Gastroesophageal sphincter (tissue), 4 donors: ENCODE data around the gene CD209. TPM values are rescaled to one million over a fixed set of nuclear protein-coding genes. Genes with fewer than 3 reads are reported as not detected.
"Not testable (repeated sequence)": the region's sequence is repeated elsewhere in the genome, so short reads cannot be mapped to it uniquely, and the experiment has no call there.

Experiments used
- ATAC-seq: fragments of 150-250 bp; one replicate; pipeline ENCODE4 v1.9.1; 2016; ENCODE audit warnings: mild to moderate bottlenecking, moderate library complexity
- H3K27ac ChIP-seq, 4 donors: fragments of 200-600 bp; sonication (generic) in 3 of 4; 1 replicate in 3 of 4; 2 replicates in 1 of 4; pipeline ENCODE4 v1.5.1; 2016 to 2019
- H3K27me3 ChIP-seq: fragments of 200-600 bp; sonication (generic); one replicate; pipeline ENCODE4 v1.5.1; 2019
- H3K36me3 ChIP-seq, 2 donors: fragments of 200-600 bp; sonication (generic); one replicate each; pipeline ENCODE4 v1.5.1; 2019; ENCODE audit warnings: control low read depth in 1 of 2
- H3K4me1 ChIP-seq, 3 donors: fragments of 200-600 bp; sonication (generic); 1 replicate in 2 of 3; 2 replicates in 1 of 3; pipeline ENCODE4 v1.5.1; 2016 to 2019; ENCODE audit warnings: control low read depth in 2 of 3
- H3K4me3 ChIP-seq, 2 donors: fragments of 200-600 bp; sonication (generic); one replicate each; pipeline ENCODE4 v1.5.1; 2019; ENCODE audit warnings: mild to moderate bottlenecking in 1 of 2, moderate library complexity in 1 of 2
- H3K9me3 ChIP-seq, 3 donors: fragments of 200-600 bp; sonication (generic); one replicate each; pipeline ENCODE4 v1.5.1; 2017 to 2019; ENCODE audit warnings: control low read depth in 2 of 3
- EP300 ChIP-seq: sonication (generic); formaldehyde crosslinking; IDR thresholded peaks from one replicate; pipeline ENCODE4 v1.6.1; 2017; ENCODE audit warnings: antibody characterized with exemption, mild to moderate bottlenecking
- POLR2A ChIP-seq, 2 donors: fragments of 450-650 bp; IDR thresholded peaks; one replicate each; pipeline ENCODE4 v1.6.1; 2017; ENCODE audit warnings: antibody characterized with exemption in 2 of 2, mild to moderate bottlenecking in 2 of 2, moderate library complexity in 1 of 2
- POLR2AphosphoS5 ChIP-seq: sonication (generic); formaldehyde crosslinking; IDR thresholded peaks from one replicate; pipeline ENCODE4 v1.6.1; 2017; ENCODE audit warnings: antibody characterized with exemption
- WGBS, 2 donors: methylation state at CpG; one replicate each; pipeline ENCODE4 v1.1.5; 2018; ENCODE audit warnings: low coverage in 1 of 2; 5-methylcytosine and 5-hydroxymethylcytosine counted together
- total RNA-seq, 4 donors: library from RNA; depleted of rRNA; stranded (reverse); fragments of >200 nt; gene quantifications; one replicate each; pipeline ENCODE4 v1.1.0, GENCODE V29; 2016
- TF ChIP-seq, protein P1 (sequence below), 4 experiments: fragments of 200-600 bp in 2 of 4; fragments of 450-650 bp in 2 of 4; sonication (generic) in 1 of 4; IDR thresholded peaks; one replicate each; pipeline ENCODE4 v1.5.1; 2017 to 2019; ENCODE audit warnings: antibody characterized with exemption in 4 of 4, mild to moderate bottlenecking in 2 of 4, moderate library complexity in 2 of 4

The CD209 gene, protein sequence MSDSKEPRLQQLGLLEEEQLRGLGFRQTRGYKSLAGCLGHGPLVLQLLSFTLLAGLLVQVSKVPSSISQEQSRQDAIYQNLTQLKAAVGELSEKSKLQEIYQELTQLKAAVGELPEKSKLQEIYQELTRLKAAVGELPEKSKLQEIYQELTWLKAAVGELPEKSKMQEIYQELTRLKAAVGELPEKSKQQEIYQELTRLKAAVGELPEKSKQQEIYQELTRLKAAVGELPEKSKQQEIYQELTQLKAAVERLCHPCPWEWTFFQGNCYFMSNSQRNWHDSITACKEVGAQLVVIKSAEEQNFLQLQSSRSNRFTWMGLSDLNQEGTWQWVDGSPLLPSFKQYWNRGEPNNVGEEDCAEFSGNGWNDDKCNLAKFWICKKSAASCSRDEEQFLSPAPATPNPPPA
- 10 to 100 TPM in 2 of 4 donors, 1 to 10 TPM in 1, under 1 TPM in 1; 0.78 to 11.4 (median 8.0) TPM for total RNA-seq

DNA sequence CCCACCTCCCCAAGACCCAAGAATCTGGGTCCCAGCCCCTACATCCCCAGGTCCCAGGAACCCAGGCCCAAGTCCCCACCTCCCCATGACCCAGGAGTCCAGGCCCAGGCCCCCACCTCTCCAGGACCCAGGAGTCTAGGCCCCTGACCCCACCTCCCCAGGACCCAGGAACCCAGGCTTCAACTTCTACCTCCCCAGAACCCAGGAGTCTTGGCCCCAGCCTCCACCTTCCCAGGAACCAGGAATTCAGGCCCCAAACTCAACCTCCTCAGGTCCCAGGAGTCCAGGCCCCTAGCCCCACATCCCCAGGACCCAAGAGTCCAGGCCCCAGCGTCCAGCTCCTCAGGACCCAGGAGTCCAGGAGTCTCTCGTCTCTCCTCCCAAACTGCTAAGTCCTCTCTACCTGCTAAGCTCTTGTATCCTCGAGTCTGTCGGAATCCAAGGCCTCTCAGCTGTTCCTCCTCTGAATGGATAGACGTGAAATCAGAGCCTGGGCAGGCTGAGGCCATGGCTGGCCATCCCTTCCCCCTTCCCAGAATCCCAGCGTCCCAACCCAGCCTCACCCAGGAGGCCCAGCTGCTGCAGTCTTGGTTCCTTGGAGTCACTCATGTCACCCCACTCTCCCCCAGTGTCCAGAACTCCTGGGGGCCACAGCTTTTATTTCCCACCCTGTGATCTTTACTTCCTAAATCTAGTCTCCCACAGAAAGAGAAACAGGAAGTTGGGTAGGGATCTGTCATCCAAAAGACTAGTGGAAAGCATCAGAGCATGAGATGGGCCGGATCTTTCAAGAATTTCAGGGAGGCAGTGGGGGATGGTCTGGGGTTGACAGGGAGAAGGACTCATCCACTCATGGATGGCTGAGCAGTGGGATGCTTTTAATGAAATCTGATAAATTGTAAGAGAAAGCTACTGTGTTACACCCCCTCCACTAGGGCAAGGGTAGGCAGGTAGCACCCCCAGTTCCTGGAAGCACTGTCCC, at the start of gene CD209:
Gene CD209 (minus strand): TSS at position 632 of the 982 bp plus-strand sequence. CDS start 23 bp downstream, at position 609.
- WGBS, 2 donors = 30 to 59% methylated on average over 1 to 3 of the region's 7 CpGs
- peak; percentile 7 for ATAC-seq
- H3K9me3 ChIP-seq = no peaks in the 10 kb centered on the region
- no peaks in the 10 kb centered on the region for H3K4me1 ChIP-seq
- TF ChIP-seq POLR2A (IDR thresholded peaks at IDR 0.05) = no peak
- TF ChIP-seq, protein P1, sequence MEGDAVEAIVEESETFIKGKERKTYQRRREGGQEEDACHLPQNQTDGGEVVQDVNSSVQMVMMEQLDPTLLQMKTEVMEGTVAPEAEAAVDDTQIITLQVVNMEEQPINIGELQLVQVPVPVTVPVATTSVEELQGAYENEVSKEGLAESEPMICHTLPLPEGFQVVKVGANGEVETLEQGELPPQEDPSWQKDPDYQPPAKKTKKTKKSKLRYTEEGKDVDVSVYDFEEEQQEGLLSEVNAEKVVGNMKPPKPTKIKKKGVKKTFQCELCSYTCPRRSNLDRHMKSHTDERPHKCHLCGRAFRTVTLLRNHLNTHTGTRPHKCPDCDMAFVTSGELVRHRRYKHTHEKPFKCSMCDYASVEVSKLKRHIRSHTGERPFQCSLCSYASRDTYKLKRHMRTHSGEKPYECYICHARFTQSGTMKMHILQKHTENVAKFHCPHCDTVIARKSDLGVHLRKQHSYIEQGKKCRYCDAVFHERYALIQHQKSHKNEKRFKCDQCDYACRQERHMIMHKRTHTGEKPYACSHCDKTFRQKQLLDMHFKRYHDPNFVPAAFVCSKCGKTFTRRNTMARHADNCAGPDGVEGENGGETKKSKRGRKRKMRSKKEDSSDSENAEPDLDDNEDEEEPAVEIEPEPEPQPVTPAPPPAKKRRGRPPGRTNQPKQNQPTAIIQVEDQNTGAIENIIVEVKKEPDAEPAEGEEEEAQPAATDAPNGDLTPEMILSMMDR (IDR thresholded peaks at IDR 0.05) = no peak
- no peak for TF ChIP-seq EP300
- no peak for TF ChIP-seq POLR2AphosphoS5
- peak within 1 kb of the TSS in 1 of 2 donors; percentile 18 for H3K4me3 ChIP-seq
- H3K27me3 ChIP-seq = peaks cover 68% of the 10 kb centered on the region
- H3K36me3 ChIP-seq = no peaks in the 10 kb centered on the region
- no peak within 1 kb of the TSS for H3K27ac ChIP-seq

DNA sequence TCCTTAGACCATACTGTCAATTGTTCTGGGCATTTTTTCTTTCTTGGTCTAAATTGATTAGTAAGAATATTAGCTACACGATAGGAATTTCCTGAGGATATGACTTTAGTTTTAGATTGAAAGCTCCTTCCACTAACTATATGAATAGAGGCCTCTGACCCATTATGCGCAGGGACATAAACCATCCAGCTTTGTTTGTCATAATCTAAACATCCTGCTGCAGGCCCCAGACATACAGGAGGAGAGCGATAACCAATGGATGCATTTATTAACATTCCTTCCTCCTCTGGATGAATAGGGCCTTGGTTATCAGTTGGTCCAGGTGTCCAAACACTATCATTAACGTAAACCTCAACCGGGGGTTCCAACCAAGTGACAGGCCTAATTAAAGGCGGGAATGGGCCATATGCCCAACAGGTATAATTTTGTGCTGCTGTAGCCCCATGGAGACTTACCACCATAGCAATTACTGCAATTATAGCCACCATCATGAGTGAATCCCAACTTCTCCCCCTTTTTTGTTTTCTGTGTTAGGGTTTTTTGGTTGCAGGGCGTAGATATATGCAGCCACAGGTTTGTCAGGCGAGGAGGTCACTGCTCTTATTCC, 48.3 kb upstream of the CD209 start:
- Histone ChIP-seq H3K36me3 (no peaks in the 10 kb centered on the region), H3K27me3 (peaks cover 70% of the 10 kb centered on the region), H3K27ac (no peak overlapping the region), H3K4me1 (peaks cover 0 to 14% (median 0%) of the 10 kb centered on the region in 3 donors), H3K9me3 (peaks cover 0 to 3% (median 0%) of the 10 kb centered on the region in 3 donors), H3K4me3 (no peak overlapping the region)
- no peak for TF ChIP-seq POLR2AphosphoS5
- no peak for ATAC-seq
- WGBS, 2 donors = 27 to 45% methylated on average over 8 of the region's 8 CpGs

DNA sequence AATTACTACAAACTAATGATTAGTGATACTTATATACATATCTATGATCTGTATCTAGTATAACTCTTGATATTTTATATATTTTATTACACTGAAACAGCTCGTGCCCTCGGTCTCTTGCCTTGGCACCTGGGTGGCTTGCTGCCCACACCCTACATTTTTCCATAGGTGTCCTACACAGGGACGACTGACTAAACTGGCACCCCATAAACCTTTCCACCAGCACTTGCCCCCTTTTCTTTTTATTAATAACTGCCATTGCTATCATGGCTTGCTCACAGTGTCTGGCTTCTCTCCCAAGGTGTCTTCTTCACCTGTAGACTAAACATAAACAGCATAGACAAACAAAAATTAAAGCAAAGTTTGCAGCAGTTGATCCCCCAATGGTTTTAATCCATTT, 46.2 kb upstream of the CD209 start:
- peaks cover 73% of the 10 kb centered on the region for H3K27me3 ChIP-seq
- 69 to 78% methylated on average over 3 of the region's 3 CpGs for WGBS, 2 donors
- no peak overlapping the region for H3K27ac ChIP-seq
- no peak overlapping the region for H3K4me3 ChIP-seq
- TF ChIP-seq, protein P1 (IDR thresholded peaks at IDR 0.05) = no peak
- no peak for TF ChIP-seq EP300
- no peak for TF ChIP-seq POLR2AphosphoS5
- TF ChIP-seq POLR2A (IDR thresholded peaks at IDR 0.05) = no peak
- no peaks in the 10 kb centered on the region for H3K36me3 ChIP-seq
- no peak for ATAC-seq
- peaks cover 0 to 8% (median 0%) of the 10 kb centered on the region in 3 donors for H3K4me1 ChIP-seq
- no peaks in the 10 kb centered on the region for H3K9me3 ChIP-seq

DNA sequence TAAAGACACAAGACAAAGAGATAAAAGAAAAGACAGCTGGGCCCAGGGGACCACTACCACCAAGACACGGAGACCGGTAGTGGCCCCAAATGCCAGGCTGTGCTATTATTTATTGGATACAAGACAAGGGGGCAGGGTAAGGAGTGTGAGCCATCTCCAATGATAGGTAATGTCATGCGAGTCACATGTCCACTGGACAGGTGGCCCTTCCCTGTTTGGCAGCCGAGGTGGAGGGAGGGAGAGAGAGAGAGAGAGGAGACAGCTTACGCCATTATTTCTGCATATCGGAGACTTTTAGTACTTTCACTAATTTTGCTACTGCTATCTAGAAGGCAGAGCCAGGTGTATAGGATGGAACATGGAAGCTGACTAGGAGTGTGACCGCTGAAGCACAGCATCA, 45.4 kb upstream of the CD209 start:
- 80% methylated on average over 7 of the region's 7 CpGs; no CpG with 5 or more reads in 1 of the 2 donors for WGBS, 2 donors
- peaks cover 0 to 13% (median 0%) of the 10 kb centered on the region in 3 donors for H3K4me1 ChIP-seq
- not testable (repeated sequence) for H3K36me3 ChIP-seq, H3K27ac ChIP-seq, ATAC-seq, H3K4me3 ChIP-seq, H3K9me3 ChIP-seq
- peaks cover 73% of the 10 kb centered on the region for H3K27me3 ChIP-seq

DNA sequence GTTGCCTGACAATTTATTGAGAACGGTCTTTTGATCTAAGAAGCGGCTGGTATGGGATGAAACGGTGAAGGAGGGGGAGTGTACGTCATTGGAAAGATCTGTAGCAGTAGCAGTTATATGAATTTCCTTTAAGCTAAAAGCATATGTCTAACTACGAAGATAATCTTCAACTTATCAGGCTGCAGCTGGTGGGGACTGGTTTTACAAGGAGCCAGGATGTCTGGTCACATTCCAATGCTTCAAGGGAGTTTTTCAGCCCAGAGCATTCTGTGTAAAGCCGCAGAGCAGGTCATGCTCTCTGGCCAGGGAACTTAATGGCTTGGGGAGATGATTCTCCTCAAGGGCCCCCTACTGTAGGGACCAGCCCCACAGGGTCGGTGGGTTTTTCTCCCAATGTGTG, 44.9 kb upstream of the CD209 start:
- Histone ChIP-seq H3K4me3 (no peak overlapping the region), H3K27me3 (peaks cover 73% of the 10 kb centered on the region), H3K4me1 (peaks cover 0 to 13% (median 0%) of the 10 kb centered on the region in 3 donors), H3K9me3 (no peaks in the 10 kb centered on the region), H3K27ac (no peak overlapping the region), H3K36me3 (no peaks in the 10 kb centered on the region)
- TF ChIP-seq POLR2A (IDR thresholded peaks at IDR 0.05) (no peak), POLR2AphosphoS5 (no peak), EP300 (no peak)
- 20 to 35% methylated on average over 5 to 7 of the region's 7 CpGs for WGBS, 2 donors
- ATAC-seq = no peak

DNA sequence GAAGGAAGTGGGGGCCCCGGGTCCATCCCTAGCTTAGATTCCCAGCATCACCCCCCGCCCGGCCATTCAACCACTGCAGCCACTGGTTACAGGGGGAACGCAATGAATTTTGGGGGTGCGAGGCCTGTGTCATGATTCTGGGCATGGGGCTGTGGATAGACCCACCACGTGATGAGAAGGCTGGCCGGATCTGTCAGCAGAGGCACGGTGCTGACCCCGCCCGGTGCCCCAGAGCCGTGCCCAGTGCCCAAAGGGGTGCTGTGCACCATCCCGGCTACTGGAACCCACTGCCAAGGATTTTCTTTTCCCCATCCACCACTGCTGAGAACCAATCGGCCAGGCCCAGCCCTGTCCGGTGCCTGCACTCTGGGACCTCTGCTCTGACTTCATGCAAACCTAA, 43.1 kb upstream of the CD209 start:
- 79% methylated on average over 2 of the region's 14 CpGs; no CpG with 5 or more reads in 1 of the 2 donors for WGBS, 2 donors
- TF ChIP-seq POLR2AphosphoS5 (no peak), POLR2A (IDR thresholded peaks at IDR 0.05) (no peak), EP300 (no peak)
- TF ChIP-seq, protein P1 (IDR thresholded peaks at IDR 0.05) = no peak
- no peak for ATAC-seq
- peaks cover 0 to 3% (median 0%) of the 10 kb centered on the region in 3 donors for H3K9me3 ChIP-seq
- peaks cover 0 to 13% (median 0%) of the 10 kb centered on the region in 3 donors for H3K4me1 ChIP-seq
- no peak overlapping the region for H3K27ac ChIP-seq
- no peak overlapping the region for H3K4me3 ChIP-seq
- peaks cover 79% of the 10 kb centered on the region for H3K27me3 ChIP-seq
- H3K36me3 ChIP-seq = no peaks in the 10 kb centered on the region
